Measurements from ENCODE around the gene GYS1. TPM values are rescaled to one million over a fixed set of nuclear protein-coding genes. Genes with fewer than 3 reads are reported as not detected.

Gene GYS1
- total and polyA plus RNA-seq, 10 of the 15 experiments (the other 5 are each of a cell fraction or from before 2014, with no cell fraction given): 3.7 to 62.0 (median 37.3) TPM

GRCh38 chr19:48989701-48990291 lies 3.3 kb downstream of the GYS1 start (continued):
- TF ChIP-seq CEBPZ (IDR thresholded peaks at IDR 0.05; ENCODE audit: low read depth, low read length): no peak
- no peak for TF ChIP-seq SIN3A (IDR thresholded peaks at IDR 0.05; ENCODE audit: low read depth, low read length)
- no peak for TF ChIP-seq ETV6 (conservative IDR thresholded peaks at IDR 0.05 in 1 of 2, IDR thresholded peaks at IDR 0.05 in 1 of 2; ENCODE audit: borderline replicate concordance in 1 of 2, low read depth in 1 of 2)

- H2AFZ ChIP-seq (ENCODE audit: control insufficient read depth, low read depth, low read length): no peak overlapping the region
- intact Hi-C loops (cut with micrococcal nuclease; ENCODE audit: unreplicated experiment) (no loop called here), in situ Hi-C loops (cut with MboI) (no loop called here)
- ChIA-PET SMC1A (ENCODE audit: uncharacterized antibody, unreplicated experiment) (no interaction called here), CTCF (interaction anchor here (1.0 to 2.5 kb wide), 3 partner anchors 9 to 314 kb away, joined by 3 to 7 read pairs (median 3); no protein-coding TSS in a partner anchor), RAD21 (ENCODE audit: unreplicated experiment) (interaction anchor here (0.7 kb wide), 1 partner anchor 207 kb away, joined by 3 read pairs; no protein-coding TSS in a partner anchor), POLR2A (no interaction called here)
- no peak overlapping the region for H3K4me2 ChIP-seq (ENCODE audit: control insufficient read depth, insufficient read depth)
- 91% methylated on average over 9 of the region's 9 CpGs for WGBS (ENCODE audit: insufficient coverage, insufficient replicate concordance, low lambda C conversion rate, missing lambda C conversion rate)
- no TSS peak for BruUV-seq (replicated peaks)
- peaks cover 3% of the 10 kb centered on the region for H3K4me1 ChIP-seq (ENCODE audit: control insufficient read depth, insufficient read depth, low read length)
- no peak for DNase-seq (ENCODE audit: low read depth, low spot score)
- no peak for FAIRE-seq
- no peak overlapping the region for H3K9ac ChIP-seq (ENCODE audit: control insufficient read depth, insufficient read depth, low read length)
- H3K4me3 ChIP-seq: no peak overlapping the region
- ATAC-seq: no peak
- no peaks in the 10 kb centered on the region for H3K27me3 ChIP-seq (replicated peaks in 1 of 2; ENCODE audit: control insufficient read depth in 2 of 2, insufficient read depth in 2 of 2, low read length in 1 of 2)
- H3K9me3 ChIP-seq (replicated peaks; ENCODE audit: control insufficient read depth, insufficient read depth, low read length): no peaks in the 10 kb centered on the region
- H3K27ac ChIP-seq (ENCODE audit: control insufficient read depth, insufficient read depth): no peak overlapping the region
- peaks cover 30% of the 10 kb centered on the region for H3K79me2 ChIP-seq (ENCODE audit: control insufficient read depth, insufficient read depth, low read length)
- peaks cover 4 to 22% of the 10 kb centered on the region in 2 experiments; a peak in 3 of 4 replicates for H3K36me3 ChIP-seq (ENCODE audit: control insufficient read depth in 2 of 2, insufficient read depth in 2 of 2, low read length in 1 of 2)
- no peaks in the 10 kb centered on the region for H4K20me1 ChIP-seq (ENCODE audit: control insufficient read depth, insufficient read depth)
- TF ChIP-seq EGR1 (IDR thresholded peaks at IDR 0.05; ENCODE audit: borderline replicate concordance in 1 of 2, low read depth in 2 of 2, low read length in 2 of 2) (no peak), FOXK2 (IDR thresholded peaks at IDR 0.05) (no peak), CREB1 (IDR thresholded peaks at IDR 0.05; ENCODE audit: low read depth) (no peak), CTCF (IDR thresholded peaks at IDR 0.05 in 2 of 3, conservative IDR thresholded peaks at IDR 0.05 in 1 of 3; ENCODE audit: control insufficient read depth in 2 of 3, extremely low read depth in 1 of 3, insufficient read depth in 1 of 3, low read depth in 3 of 3, low read length in 3 of 3) (no peak), PKNOX1 (IDR thresholded peaks at IDR 0.05) (no peak), TAF1 (IDR thresholded peaks at IDR 0.05; ENCODE audit: borderline replicate concordance, low read depth, low read length) (no peak), POLR2A (IDR thresholded peaks at IDR 0.05; ENCODE audit: low read depth, low read length) (no peak), BCL3 (IDR thresholded peaks at IDR 0.05; ENCODE audit: borderline replicate concordance, insufficient read depth, low read depth, low read length, poor library complexity, severe bottlenecking) (no peak), MYB (IDR thresholded peaks at IDR 0.05; ENCODE audit: borderline replicate concordance, low read depth, low read length) (no peak), FOXM1 (IDR thresholded peaks at IDR 0.05; ENCODE audit: low read depth, low read length) (no peak), ZNF24 (IDR thresholded peaks at IDR 0.05) (no peak)
These were observed 4.2 kb downstream of the GYS1 start for GRCh38 chr19:48988860-48989259.

All from GM12878 (cell line).